Stimulated activated CD4-positive, alpha-beta T cell treated with anti-CD3 and anti-CD28 coated beads, TNF-alpha, amount 100 ng/mL, for 48 hours (primary cell): ENCODE measurements around the gene SUN5.

ENCODE experiments used
- DNase-seq, 3 donors: peaks; one replicate each; pipeline ENCODE4 v3.0.0-alpha.2; 2020; ENCODE audit warnings: low read depth in 3 of 3

The SUN5 gene

GRCh38 chr20:33014336-33015113 lies 10.3 kb upstream of the SUN5 start:
- DNase-seq, result no peak

DNA sequence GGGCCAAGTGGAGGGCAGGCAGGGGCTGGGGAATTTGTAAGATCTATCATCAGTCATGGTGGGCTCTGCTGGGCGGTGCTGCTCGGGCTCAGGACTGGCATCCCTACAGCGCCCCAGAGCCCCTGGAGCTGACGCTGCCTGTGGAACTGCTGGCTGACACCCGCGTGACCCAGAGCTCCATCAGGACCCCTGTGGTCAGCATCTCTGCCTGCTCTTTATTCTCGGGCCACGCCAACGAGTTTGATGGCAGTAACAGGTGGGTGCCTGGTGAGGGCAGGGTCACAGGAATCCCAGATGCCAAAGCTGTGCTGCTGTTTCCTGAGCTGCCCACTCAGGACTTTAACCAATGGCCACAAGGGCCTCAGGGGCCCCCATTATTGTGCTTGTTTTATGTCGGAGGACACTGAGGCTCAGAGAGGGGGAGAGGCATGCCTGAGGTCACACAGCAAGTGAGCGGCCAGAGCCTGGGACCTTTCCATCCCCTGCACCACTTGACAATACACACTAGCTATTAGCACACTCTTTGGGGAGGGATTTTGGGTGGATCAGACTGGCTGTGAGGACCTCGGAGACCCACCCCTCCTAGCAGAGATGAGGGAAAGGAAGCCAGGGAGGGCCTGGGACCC lies 9.6 kb upstream of the SUN5 start:
- DNase-seq, result no peak

GRCh38 chr20:33012327-33013189 lies 8.3 kb upstream of the SUN5 start:
- no peak for DNase-seq

DNA sequence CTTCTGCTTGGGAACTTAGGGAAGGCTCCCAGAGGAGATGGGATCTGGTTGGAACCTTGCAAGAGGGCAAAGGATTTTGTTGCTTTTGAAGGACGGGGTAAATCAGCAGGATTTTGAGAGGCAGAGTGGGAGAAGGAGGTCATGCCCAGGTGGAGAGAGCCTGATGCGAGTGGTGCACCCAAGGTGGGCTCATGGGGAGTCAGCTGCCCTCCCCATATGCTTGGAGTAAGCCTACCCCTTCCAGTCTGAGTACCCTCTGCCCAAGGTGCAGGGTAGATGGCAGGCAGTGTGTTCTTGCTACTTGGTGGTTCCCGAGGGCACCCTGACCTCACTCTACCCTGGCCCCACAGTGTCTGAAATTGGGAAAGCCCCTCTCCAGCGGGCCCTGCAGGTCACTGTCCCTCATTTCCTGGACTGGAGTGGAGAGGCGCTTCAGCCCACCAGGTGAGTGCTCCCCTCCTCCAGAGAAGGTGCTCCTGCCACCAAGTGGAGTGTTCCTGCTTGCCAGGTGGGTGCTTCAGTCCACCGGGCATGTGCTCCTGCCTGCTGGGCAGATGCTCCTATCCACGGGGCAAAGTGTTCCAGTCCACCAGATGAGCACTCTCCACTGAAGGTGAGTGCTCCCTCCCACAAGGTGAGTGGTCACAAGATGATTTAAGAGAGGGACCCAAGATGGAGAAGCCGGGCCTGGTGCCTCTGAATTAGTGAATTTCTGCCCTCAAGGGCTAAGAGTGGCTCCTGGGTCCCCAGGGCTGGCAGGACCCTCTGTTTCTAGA lies 6.6 kb upstream of the SUN5 start:
- DNase-seq, result no peak

GRCh38 chr20:33010133-33010504 lies 5.9 kb upstream of the SUN5 start:
- DNase-seq, result no peak

DNA sequence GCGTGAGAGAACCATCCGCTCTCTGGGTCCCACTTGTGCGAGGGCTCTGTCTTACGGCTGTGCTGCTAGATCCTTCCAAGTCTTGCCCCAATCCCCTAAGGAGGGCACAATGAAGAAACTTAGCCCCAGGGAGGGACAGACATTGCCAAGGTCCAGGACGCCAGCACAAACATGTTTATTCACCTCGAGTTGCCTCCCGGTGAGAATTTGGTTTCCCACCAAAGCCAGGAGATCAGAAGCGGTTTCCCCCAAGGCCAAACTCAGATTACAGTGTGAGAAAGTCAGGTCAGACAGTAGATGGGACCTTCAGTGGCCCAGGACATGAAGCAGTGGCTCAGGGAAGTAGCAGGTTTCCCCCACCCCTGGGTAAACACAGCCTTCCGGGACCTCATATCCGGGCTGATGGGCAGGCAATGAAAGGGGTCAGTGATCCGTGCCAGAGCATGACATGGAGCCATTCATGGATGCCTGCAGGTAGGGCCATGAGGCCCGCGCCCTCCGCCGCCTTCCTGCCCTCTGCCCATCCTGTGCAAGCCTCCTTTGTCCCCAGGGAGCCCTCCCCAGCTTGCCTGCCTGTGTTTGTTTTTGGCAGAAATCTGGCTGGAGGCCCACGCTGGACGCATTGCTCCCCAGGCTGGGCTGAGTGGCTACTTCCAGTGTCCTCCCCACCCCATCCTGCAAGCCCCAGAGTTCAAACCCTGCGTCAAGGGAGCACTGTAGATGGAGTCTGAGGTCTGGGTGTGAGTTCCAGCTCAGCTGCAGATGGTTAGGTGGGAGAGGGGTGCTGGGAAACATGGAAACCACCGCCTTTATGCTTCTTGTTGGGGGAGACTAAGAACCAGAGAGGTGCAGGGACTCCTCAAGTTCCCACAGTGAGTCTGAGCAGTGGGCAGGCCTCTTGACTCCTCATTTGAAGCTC lies 5.2 kb upstream of the SUN5 start:
- DNase-seq, result no peak

- no peak for DNase-seq
Observed at GRCh38 chr20:33008336-33009213, 4.3 kb upstream of the SUN5 start.

GRCh38 chr20:33007376-33008335 lies 3.4 kb upstream of the SUN5 start, which contains the start of gene BPIFB2:
Gene BPIFB2 (plus strand): TSS chr20:33007704. CDS start chr20:33008575, 871 bp downstream.
- no peak for DNase-seq

DNA sequence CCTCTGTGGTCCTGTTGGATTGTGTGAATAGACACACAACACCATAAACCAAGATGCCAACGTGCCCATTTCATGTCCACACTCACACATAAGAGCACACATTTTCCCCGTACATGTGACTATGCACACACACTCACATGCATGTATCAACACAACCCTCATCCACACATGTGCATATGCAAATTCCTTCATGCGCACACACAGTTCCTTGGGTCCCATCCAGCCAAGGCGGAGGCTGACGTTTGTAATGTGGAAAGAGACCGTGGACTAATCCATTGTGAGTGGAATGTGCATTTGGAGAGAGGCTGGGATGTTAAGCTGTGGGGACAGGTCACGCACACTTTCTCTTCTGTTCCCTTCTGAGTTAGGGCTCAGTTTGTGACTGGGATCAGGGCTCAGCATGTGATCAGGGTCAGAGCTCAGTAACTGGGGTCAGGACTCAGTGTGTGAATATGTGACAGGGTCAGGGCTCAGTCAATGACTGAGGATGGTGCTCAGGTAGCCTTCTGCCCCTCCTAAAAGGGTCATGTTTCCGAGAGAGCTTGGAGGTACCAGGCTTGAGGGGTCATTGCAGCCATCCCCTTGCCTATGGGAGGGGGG lies 2.6 kb upstream of the SUN5 start:
- DNase-seq, result no peak

DNA sequence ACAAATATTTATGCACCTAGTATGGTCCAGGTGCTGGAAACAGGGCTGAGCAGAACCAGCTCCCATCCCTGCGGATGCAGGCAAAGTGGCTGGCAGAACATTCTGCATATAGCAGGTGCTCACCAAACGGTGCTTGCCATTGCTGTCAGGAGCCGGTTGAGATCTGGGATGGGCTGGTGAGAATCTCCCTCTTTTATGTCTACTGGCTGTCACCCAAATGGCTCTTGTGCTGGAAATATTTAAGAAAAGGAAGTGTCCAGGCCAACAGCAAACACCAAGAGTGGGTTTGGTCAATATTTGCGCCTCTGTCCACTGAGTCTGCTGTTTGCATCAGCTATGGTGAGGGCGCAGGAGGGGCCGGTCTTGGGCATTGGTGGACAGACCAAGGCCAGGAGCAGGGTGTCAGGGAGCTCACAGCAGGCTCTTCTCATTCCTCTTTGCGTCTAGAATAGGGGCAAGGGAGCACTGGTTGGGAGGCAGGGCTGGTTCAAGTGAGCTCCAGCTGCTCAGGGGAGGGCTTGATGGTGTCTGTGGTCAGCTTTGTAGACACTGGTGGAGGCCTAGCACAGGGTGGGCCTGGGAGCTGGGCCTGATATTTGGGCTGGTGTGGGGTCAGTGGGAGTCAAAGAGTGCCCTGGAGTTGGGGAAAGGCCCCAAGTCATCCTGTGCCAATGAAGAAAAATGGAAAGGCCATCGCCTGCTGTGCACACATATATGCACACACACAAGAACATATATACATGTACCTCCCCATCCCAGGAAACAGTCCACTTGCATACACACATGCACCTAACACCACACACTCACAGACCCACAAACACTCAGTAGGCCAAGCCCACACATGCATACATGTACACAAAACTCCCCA lies 1.9 kb upstream of the SUN5 start:
- no peak for DNase-seq

DNA sequence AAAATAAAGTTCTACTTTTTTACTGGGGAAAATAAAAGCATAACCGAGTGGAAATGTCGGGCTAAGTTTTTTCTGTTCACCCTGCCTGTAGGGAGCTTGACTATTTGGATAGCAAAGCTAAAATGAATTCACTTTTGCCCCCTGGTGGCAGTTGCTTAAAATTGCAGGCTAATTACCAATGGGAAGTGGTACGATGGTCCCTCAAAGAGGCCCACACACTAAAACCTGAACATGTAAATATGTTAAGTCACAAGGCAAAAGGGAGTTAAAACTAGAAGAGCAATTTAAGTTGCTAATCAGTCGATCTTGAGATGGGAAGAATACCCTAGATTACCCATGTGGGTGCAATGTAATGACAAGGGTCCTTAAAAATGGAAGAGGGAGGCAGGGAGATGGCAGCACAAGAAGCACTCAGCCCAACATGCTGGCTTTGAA lies 916 bp upstream of the SUN5 start:
- peak in 1 of 3 donors; percentile 38 for DNase-seq

GRCh38 chr20:33002087-33002808 lies 2.0 kb downstream of the SUN5 start:
- DNase-seq, result no peak

- no peak for DNase-seq
Observed at GRCh38 chr20:33000802-33001466, 3.3 kb downstream of the SUN5 start.

DNA sequence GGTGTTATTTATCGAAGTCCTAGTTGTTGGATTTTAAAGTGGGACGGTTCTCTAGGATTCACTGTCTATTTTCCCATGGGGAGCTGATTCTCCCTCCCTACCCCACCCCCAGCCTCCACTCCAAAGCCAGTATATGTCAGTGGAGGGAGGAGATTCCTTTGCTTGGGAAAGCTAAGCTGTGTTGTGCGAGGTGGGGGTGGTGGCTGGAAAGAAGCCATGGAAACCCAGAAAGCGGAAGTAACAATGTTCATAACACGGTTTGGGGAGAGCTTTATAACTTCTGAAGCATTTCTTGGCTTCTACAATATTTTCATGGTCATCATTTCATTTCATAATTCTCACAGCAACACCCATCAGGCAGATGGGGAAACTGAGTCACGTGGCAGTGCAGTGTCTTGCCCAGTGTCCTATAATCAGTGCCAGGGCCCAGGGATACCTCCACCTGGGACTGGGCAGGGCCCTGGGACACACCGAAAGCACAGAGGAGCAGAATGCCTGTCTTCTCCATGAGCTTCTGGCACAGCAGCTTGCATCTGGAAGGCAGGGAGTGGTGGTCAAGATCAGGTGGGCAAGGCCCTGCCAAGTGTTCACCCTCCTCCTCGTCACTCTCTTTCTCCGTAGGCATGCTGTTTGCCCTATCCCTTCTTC lies 4.5 kb downstream of the SUN5 start:
- no peak for DNase-seq

GRCh38 chr20:32997431-32997830 lies 6.8 kb downstream of the SUN5 start:
- DNase-seq, result no peak
